ENCODE data around the gene DAGLA. TPM values are rescaled to one million over a fixed set of nuclear protein-coding genes. Genes with fewer than 3 reads are reported as not detected.
A peak's percentile ranks its signal among the peaks of the same experiment; 100 is the strongest.

Gene DAGLA
- total RNA-seq, 1 donor from 2014 or later, result 21.0 TPM

- H3K4me3 Mint-ChIP-seq, result no peak overlapping the region
- H3K4me1 Mint-ChIP-seq, result peaks cover 43% of the 10 kb centered on the region
- H3K27ac Mint-ChIP-seq (ENCODE audit: unreplicated experiment), result peak overlapping the region; percentile 13
- DNase-seq (ENCODE audit: low read depth, low spot score), result peak; percentile 40
- H3K27me3 Mint-ChIP-seq (ENCODE audit: low read depth), result no peaks in the 10 kb centered on the region
- H3K9me3 Mint-ChIP-seq, result no peaks in the 10 kb centered on the region
- H3K36me3 Mint-ChIP-seq (ENCODE audit: low read depth), result no peaks in the 10 kb centered on the region
- peak; percentile 58 for TF ChIP-seq CTCF (conservative IDR thresholded peaks at IDR 0.05)
Measured at GRCh38 chr11:61701242-61701886, 21.2 kb downstream of the DAGLA start.

- no peak for TF ChIP-seq CTCF (conservative IDR thresholded peaks at IDR 0.05)
- Mint-ChIP-seq H3K27ac (ENCODE audit: unreplicated experiment) (no peak overlapping the region), H3K9me3 (no peaks in the 10 kb centered on the region), H3K4me3 (no peak overlapping the region), H3K36me3 (ENCODE audit: low read depth) (no peaks in the 10 kb centered on the region), H3K27me3 (ENCODE audit: low read depth) (no peaks in the 10 kb centered on the region), H3K4me1 (peaks cover 39% of the 10 kb centered on the region)
- DNase-seq (ENCODE audit: low read depth, low spot score), result no peak
Measured at GRCh38 chr11:61702701-61703312, 22.6 kb downstream of the DAGLA start.

GRCh38 chr11:61704838-61705237, 24.6 kb downstream of the DAGLA start:
- Mint-ChIP-seq H3K36me3 (ENCODE audit: low read depth) (no peaks in the 10 kb centered on the region), H3K27ac (ENCODE audit: unreplicated experiment) (peak overlapping the region; percentile 78)

GRCh38 chr11:61706452-61707400, 26.5 kb downstream of the DAGLA start:
- H3K27me3 Mint-ChIP-seq (ENCODE audit: low read depth), result no peaks in the 10 kb centered on the region
- no peaks in the 10 kb centered on the region for H3K9me3 Mint-ChIP-seq
- TF ChIP-seq CTCF (conservative IDR thresholded peaks at IDR 0.05), result no peak
- H3K36me3 Mint-ChIP-seq (ENCODE audit: low read depth), result no peaks in the 10 kb centered on the region
- H3K4me1 Mint-ChIP-seq, result peaks cover 29% of the 10 kb centered on the region
- H3K4me3 Mint-ChIP-seq, result no peak overlapping the region
- no peak overlapping the region for H3K27ac Mint-ChIP-seq (ENCODE audit: unreplicated experiment)
- DNase-seq (ENCODE audit: low read depth, low spot score), result no peak

More at GRCh38 chr11:61704838-61705237, 24.6 kb downstream of the DAGLA start:
- DNase-seq (ENCODE audit: low read depth, low spot score), result no peak
- no peaks in the 10 kb centered on the region for H3K27me3 Mint-ChIP-seq (ENCODE audit: low read depth)
- H3K9me3 Mint-ChIP-seq, result no peaks in the 10 kb centered on the region
- H3K4me3 Mint-ChIP-seq, result no peak overlapping the region
- TF ChIP-seq CTCF (conservative IDR thresholded peaks at IDR 0.05), result no peak
- H3K4me1 Mint-ChIP-seq, result peaks cover 29% of the 10 kb centered on the region

GRCh38 chr11:61707574-61707973, 27.4 kb downstream of the DAGLA start:
- peak overlapping the region; percentile 49 for H3K4me3 Mint-ChIP-seq
- DNase-seq (ENCODE audit: low read depth, low spot score), result no peak
- no peaks in the 10 kb centered on the region for H3K9me3 Mint-ChIP-seq
- TF ChIP-seq CTCF (conservative IDR thresholded peaks at IDR 0.05), result no peak
- H3K36me3 Mint-ChIP-seq (ENCODE audit: low read depth), result no peaks in the 10 kb centered on the region
- H3K4me1 Mint-ChIP-seq, result peaks cover 33% of the 10 kb centered on the region
- H3K27me3 Mint-ChIP-seq (ENCODE audit: low read depth), result no peaks in the 10 kb centered on the region
- H3K27ac Mint-ChIP-seq (ENCODE audit: unreplicated experiment), result no peak overlapping the region
